Measurements from ENCODE around the gene HYPK. TPM values are rescaled to one million over a fixed set of nuclear protein-coding genes. Genes with fewer than 3 reads are reported as not detected.

The HYPK gene
- total and polyA plus RNA-seq, 2 experiments from 2014 or later, result 7.2 to 40.1 TPM

DNA sequence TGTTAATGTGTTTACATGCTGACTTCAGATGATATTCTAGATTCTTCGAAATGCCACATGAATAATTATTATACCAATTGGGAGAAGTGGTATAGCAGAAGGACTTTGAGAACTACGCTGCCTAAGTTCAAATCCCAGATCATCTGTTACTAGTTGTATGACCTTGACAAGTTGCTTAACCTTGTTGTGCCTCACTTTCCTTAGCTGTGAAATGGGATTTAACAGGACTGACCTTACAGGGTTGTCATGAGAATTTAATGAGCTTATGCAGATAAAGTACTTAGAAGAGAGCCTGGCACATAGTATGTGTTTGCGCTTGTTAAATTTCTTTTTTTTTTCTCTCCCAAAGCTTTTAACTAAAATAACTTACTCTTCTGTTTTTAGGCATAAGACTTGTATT, 50.9 kb downstream of the HYPK start:
- no peak overlapping the region for H2AFZ ChIP-seq
- H3K4me2 ChIP-seq, result no peak overlapping the region
- peaks cover 4% of the 10 kb centered on the region for H3K27me3 Mint-ChIP-seq (ENCODE audit: insufficient read depth, low read depth, poor library complexity)
- H3K27me3 ChIP-seq (ENCODE audit: insufficient read depth), result no peaks in the 10 kb centered on the region
- no peak overlapping the region for H3K27ac ChIP-seq (ENCODE audit: low read depth)
- H4K20me1 ChIP-seq (replicated peaks; ENCODE audit: insufficient read depth), result 0 out of 2 replicates have a peak, but pooled peaks cover 3% of the 10 kb centered on the region
- no peak for DNase-seq (ENCODE audit: low spot score)
- peaks cover 17% of the 10 kb centered on the region for H3K36me3 ChIP-seq (ENCODE audit: insufficient read depth)
- H3K4me1 ChIP-seq (ENCODE audit: insufficient read depth), result no peaks in the 10 kb centered on the region
- H3K4me3 ChIP-seq, result no peak overlapping the region
- no peak for ATAC-seq
- TF ChIP-seq EZH2 (IDR thresholded peaks at IDR 0.05; ENCODE audit: low read depth, unreplicated experiment), result no peak
- TF ChIP-seq EZH2phosphoT487 (IDR thresholded peaks at IDR 0.05; ENCODE audit: unreplicated experiment), result no peak
- no peak for TF ChIP-seq ZNF331 (CRISPR knock-in tag; IDR thresholded peaks at IDR 0.05; ENCODE audit: low read depth)
- TF ChIP-seq, protein P1, sequence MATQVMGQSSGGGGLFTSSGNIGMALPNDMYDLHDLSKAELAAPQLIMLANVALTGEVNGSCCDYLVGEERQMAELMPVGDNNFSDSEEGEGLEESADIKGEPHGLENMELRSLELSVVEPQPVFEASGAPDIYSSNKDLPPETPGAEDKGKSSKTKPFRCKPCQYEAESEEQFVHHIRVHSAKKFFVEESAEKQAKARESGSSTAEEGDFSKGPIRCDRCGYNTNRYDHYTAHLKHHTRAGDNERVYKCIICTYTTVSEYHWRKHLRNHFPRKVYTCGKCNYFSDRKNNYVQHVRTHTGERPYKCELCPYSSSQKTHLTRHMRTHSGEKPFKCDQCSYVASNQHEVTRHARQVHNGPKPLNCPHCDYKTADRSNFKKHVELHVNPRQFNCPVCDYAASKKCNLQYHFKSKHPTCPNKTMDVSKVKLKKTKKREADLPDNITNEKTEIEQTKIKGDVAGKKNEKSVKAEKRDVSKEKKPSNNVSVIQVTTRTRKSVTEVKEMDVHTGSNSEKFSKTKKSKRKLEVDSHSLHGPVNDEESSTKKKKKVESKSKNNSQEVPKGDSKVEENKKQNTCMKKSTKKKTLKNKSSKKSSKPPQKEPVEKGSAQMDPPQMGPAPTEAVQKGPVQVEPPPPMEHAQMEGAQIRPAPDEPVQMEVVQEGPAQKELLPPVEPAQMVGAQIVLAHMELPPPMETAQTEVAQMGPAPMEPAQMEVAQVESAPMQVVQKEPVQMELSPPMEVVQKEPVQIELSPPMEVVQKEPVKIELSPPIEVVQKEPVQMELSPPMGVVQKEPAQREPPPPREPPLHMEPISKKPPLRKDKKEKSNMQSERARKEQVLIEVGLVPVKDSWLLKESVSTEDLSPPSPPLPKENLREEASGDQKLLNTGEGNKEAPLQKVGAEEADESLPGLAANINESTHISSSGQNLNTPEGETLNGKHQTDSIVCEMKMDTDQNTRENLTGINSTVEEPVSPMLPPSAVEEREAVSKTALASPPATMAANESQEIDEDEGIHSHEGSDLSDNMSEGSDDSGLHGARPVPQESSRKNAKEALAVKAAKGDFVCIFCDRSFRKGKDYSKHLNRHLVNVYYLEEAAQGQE (IDR thresholded peaks at IDR 0.05; ENCODE audit: unreplicated experiment), result no peak
- TF ChIP-seq ZNF114 (CRISPR knock-in tag; IDR thresholded peaks at IDR 0.05), result no peak
- no peak for TF ChIP-seq JUNB (IDR thresholded peaks at IDR 0.05; ENCODE audit: unreplicated experiment)
- no peak for TF ChIP-seq POLR2AphosphoS5 (IDR thresholded peaks at IDR 0.05; ENCODE audit: low read depth)
- peaks cover 31% of the 10 kb centered on the region; the same call in 2 of the 3 replicates for H3K36me3 Mint-ChIP-seq (ENCODE audit: low read depth)
- H3K4me3 Mint-ChIP-seq, result no peak overlapping the region
- no peak overlapping the region for H3K27ac Mint-ChIP-seq
- no peaks in the 10 kb centered on the region for H3F3A ChIP-seq (replicated peaks; ENCODE audit: low read depth)
- H3K4me1 Mint-ChIP-seq, result no peaks in the 10 kb centered on the region
- H3K9me3 Mint-ChIP-seq, result no peaks in the 10 kb centered on the region; the same call in 2 of the 3 replicates
- no peaks in the 10 kb centered on the region for H3K9me2 ChIP-seq (ENCODE audit: insufficient read depth)
- H3K79me2 ChIP-seq (replicated peaks; ENCODE audit: insufficient read depth), result no peaks in the 10 kb centered on the region

DNA sequence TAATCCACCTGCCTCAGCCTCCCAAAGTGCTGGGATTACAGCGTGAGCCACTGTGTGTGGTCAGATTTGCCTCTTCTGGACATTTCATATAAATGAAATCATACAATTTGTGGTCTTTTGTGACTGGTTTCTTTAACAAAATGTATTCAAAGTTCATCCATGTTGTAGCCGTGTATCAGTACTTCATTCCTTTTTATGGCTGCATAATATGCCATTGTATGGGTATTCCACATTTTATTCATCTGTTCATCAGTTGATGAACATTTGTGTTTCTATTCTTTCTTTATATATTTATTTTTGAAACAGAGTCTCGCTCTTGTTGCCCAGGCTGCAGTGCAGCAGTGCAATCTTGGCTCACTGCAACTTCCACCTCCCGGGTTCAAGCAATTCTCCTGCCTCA, 52.2 kb downstream of the HYPK start:
- H3K27me3 Mint-ChIP-seq (ENCODE audit: insufficient read depth, low read depth, poor library complexity), result peaks cover 4% of the 10 kb centered on the region
- no peaks in the 10 kb centered on the region for H3K27me3 ChIP-seq (ENCODE audit: insufficient read depth)
- no peak overlapping the region for H2AFZ ChIP-seq
- no peak overlapping the region for H3K4me3 Mint-ChIP-seq
- no peaks in the 10 kb centered on the region for H3K4me1 Mint-ChIP-seq
- H3K4me3 ChIP-seq, result no peak overlapping the region
- no peaks in the 10 kb centered on the region for H3K4me1 ChIP-seq (ENCODE audit: insufficient read depth)
- no peak overlapping the region for H3K27ac ChIP-seq (ENCODE audit: low read depth)
- H3K9me3 Mint-ChIP-seq, result no peaks in the 10 kb centered on the region; the same call in 2 of the 3 replicates
- no peaks in the 10 kb centered on the region for H3K79me2 ChIP-seq (replicated peaks; ENCODE audit: insufficient read depth)
- TF ChIP-seq EZH2phosphoT487 (IDR thresholded peaks at IDR 0.05; ENCODE audit: unreplicated experiment) (no peak), STAT1 (IDR thresholded peaks at IDR 0.05; ENCODE audit: unreplicated experiment) (no peak), POLR2AphosphoS5 (IDR thresholded peaks at IDR 0.05; ENCODE audit: low read depth) (no peak)
- H3F3A ChIP-seq (replicated peaks; ENCODE audit: low read depth), result no peaks in the 10 kb centered on the region
- DNase-seq (ENCODE audit: low spot score) (no peak), ATAC-seq (no peak)
- H3K4me2 ChIP-seq, result no peak overlapping the region
- peaks cover 17% of the 10 kb centered on the region for H3K36me3 ChIP-seq (ENCODE audit: insufficient read depth)
- 0 out of 2 replicates have a peak, but pooled peaks cover 3% of the 10 kb centered on the region for H4K20me1 ChIP-seq (replicated peaks; ENCODE audit: insufficient read depth)
- H3K9me2 ChIP-seq (ENCODE audit: insufficient read depth), result no peaks in the 10 kb centered on the region
- no peak overlapping the region for H3K27ac Mint-ChIP-seq
- peaks cover 31% of the 10 kb centered on the region; the same call in 2 of the 3 replicates for H3K36me3 Mint-ChIP-seq (ENCODE audit: low read depth)

MicroRNA genes within 50 kb of the gene (microRNA counts, 767-probe panel; counts per million panel counts)
- not detected for microRNA hsa-miR-1282

Small RNAs within 50 kb of the gene (microRNA-seq; reads per million reads assigned to microRNA genes)
- gene MIR1282, result not detected

Small RNAs within 50 kb of the gene (small RNA-seq; reads per million reads assigned to genes)
- not detected for gene MIR1282 (ENCODE audit: low replicate concordance)

Other genes starting within 250 kb of the HYPK start
- 21.7 and 23.5 TPM in 2 replicates for gene PPIP5K1, start 210.4 kb upstream of the HYPK start, total RNA-seq (2014; rRNA removed; shearing (Covaris generic))
- 4.5 and 5.8 TPM in 2 replicates for gene PPIP5K1, start 210.4 kb upstream of the HYPK start, polyA plus RNA-seq (2016; fragmentation: Nextera tagmentation; extraction: Ambion mirVana)
- gene CKMT1B, start 206.6 kb upstream of the HYPK start, total RNA-seq (2014; rRNA removed; shearing (Covaris generic)), result 28.6 and 31.4 TPM in 2 replicates
- 36.8 and 41.2 TPM in 2 replicates for gene CKMT1B, start 206.6 kb upstream of the HYPK start, polyA plus RNA-seq (2016; fragmentation: Nextera tagmentation; extraction: Ambion mirVana)
- 0.19 and 0.45 TPM in 2 replicates for gene STRC, start 181.8 kb upstream of the HYPK start, total RNA-seq (2014; rRNA removed; shearing (Covaris generic))
- gene STRC, start 181.8 kb upstream of the HYPK start, polyA plus RNA-seq (2016; fragmentation: Nextera tagmentation; extraction: Ambion mirVana), result 0.40 TPM in 1 of 2 replicates, not detected in the other
- 1.1 and 4.4 TPM in 2 replicates for gene CATSPER2, start 151.8 kb upstream of the HYPK start, total RNA-seq (2014; rRNA removed; shearing (Covaris generic))
- 0.92 and 1.1 TPM in 2 replicates for gene CATSPER2, start 151.8 kb upstream of the HYPK start, polyA plus RNA-seq (2016; fragmentation: Nextera tagmentation; extraction: Ambion mirVana)
- 16.0 and 27.3 TPM in 2 replicates for gene CKMT1A, start 106.7 kb upstream of the HYPK start, total RNA-seq (2014; rRNA removed; shearing (Covaris generic))
- gene CKMT1A, start 106.7 kb upstream of the HYPK start, polyA plus RNA-seq (2016; fragmentation: Nextera tagmentation; extraction: Ambion mirVana), result 30.9 and 31.1 TPM in 2 replicates
- gene PDIA3, start 54.2 kb upstream of the HYPK start, total RNA-seq (2014; rRNA removed; shearing (Covaris generic)), result 363 and 371 TPM in 2 replicates
- 585 and 631 TPM in 2 replicates for gene PDIA3, start 54.2 kb upstream of the HYPK start, polyA plus RNA-seq (2016; fragmentation: Nextera tagmentation; extraction: Ambion mirVana)
- 13.6 and 19.2 TPM in 2 replicates for gene ELL3, start 23.6 kb upstream of the HYPK start, total RNA-seq (2014; rRNA removed; shearing (Covaris generic))
- gene ELL3, start 23.6 kb upstream of the HYPK start, polyA plus RNA-seq (2016; fragmentation: Nextera tagmentation; extraction: Ambion mirVana), result 12.0 and 14.2 TPM in 2 replicates
- gene SERF2, start 8.3 kb upstream of the HYPK start, total RNA-seq (2014; rRNA removed; shearing (Covaris generic)), result 459 and 460 TPM in 2 replicates
- gene SERF2, start 8.3 kb upstream of the HYPK start, polyA plus RNA-seq (2016; fragmentation: Nextera tagmentation; extraction: Ambion mirVana), result 2,602 and 2,869 TPM in 2 replicates
- gene SERINC4, start 379 bp upstream of the HYPK start, total RNA-seq (2014; rRNA removed; shearing (Covaris generic)), result not detected in 2 replicates
- gene SERINC4, start 379 bp upstream of the HYPK start, polyA plus RNA-seq (2016; fragmentation: Nextera tagmentation; extraction: Ambion mirVana), result not detected in 2 replicates
- 18.4 and 24.5 TPM in 2 replicates for gene MFAP1, start 24.1 kb downstream of the HYPK start, total RNA-seq (2014; rRNA removed; shearing (Covaris generic))
- gene MFAP1, start 24.1 kb downstream of the HYPK start, polyA plus RNA-seq (2016; fragmentation: Nextera tagmentation; extraction: Ambion mirVana), result 33.6 and 34.9 TPM in 2 replicates
- 14.6 and 17.8 TPM in 2 replicates for gene WDR76, start 26.4 kb downstream of the HYPK start, total RNA-seq (2014; rRNA removed; shearing (Covaris generic))
- gene WDR76, start 26.4 kb downstream of the HYPK start, polyA plus RNA-seq (2016; fragmentation: Nextera tagmentation; extraction: Ambion mirVana), result 8.5 and 9.7 TPM in 2 replicates